ENCODE results near the gene SLU7.

The SLU7 gene

GRCh38 chr5:160418561-160419457, at the start of gene SLU7:
SLU7 (minus strand) TSS chr5:160419081; CDS start chr5:160415294, 3,787 bp downstream.
- DNase-seq (ENCODE audit: extremely low read depth in 1 of 2, low read depth in 1 of 2) = peak; percentile 80 to 91

GRCh38 chr5:160468363-160468975, 49.6 kb upstream of the SLU7 start:
- DNase-seq (ENCODE audit: extremely low read depth in 1 of 2, low read depth in 1 of 2) = no peak

GRCh38 chr5:160467555-160468362, 48.9 kb upstream of the SLU7 start:
- peak; percentile 12 to 58 for DNase-seq (ENCODE audit: extremely low read depth in 1 of 2, low read depth in 1 of 2)

GRCh38 chr5:160466889-160467554, 48.1 kb upstream of the SLU7 start:
- DNase-seq (ENCODE audit: extremely low read depth in 1 of 2, low read depth in 1 of 2) = no peak

GRCh38 chr5:160466116-160466515, 47.2 kb upstream of the SLU7 start:
- DNase-seq (ENCODE audit: extremely low read depth in 1 of 2, low read depth in 1 of 2) = no peak

GRCh38 chr5:160464466-160464797, 45.6 kb upstream of the SLU7 start:
- no peak for DNase-seq (ENCODE audit: extremely low read depth in 1 of 2, low read depth in 1 of 2)

- no peak for DNase-seq (ENCODE audit: extremely low read depth in 1 of 2, low read depth in 1 of 2)
Measured at GRCh38 chr5:160463740-160464465, 45.0 kb upstream of the SLU7 start.

- no peak for DNase-seq (ENCODE audit: extremely low read depth in 1 of 2, low read depth in 1 of 2)
Measured at GRCh38 chr5:160463227-160463626, 44.3 kb upstream of the SLU7 start.

- no peak for DNase-seq (ENCODE audit: extremely low read depth in 1 of 2, low read depth in 1 of 2)
Measured at GRCh38 chr5:160462167-160462566, 43.3 kb upstream of the SLU7 start.

- DNase-seq (ENCODE audit: extremely low read depth in 1 of 2, low read depth in 1 of 2) = no peak
Measured at GRCh38 chr5:160461378-160461777, 42.5 kb upstream of the SLU7 start.

- DNase-seq (ENCODE audit: extremely low read depth in 1 of 2, low read depth in 1 of 2) = no peak
Measured at GRCh38 chr5:160460377-160461049, 41.6 kb upstream of the SLU7 start.

GRCh38 chr5:160458806-160459800, 40.2 kb upstream of the SLU7 start:
- DNase-seq (ENCODE audit: extremely low read depth in 1 of 2, low read depth in 1 of 2) = no peak

GRCh38 chr5:160457252-160457651, 38.4 kb upstream of the SLU7 start:
- DNase-seq (ENCODE audit: extremely low read depth in 1 of 2, low read depth in 1 of 2) = no peak

GRCh38 chr5:160456480-160457177, 37.7 kb upstream of the SLU7 start:
- no peak for DNase-seq (ENCODE audit: extremely low read depth in 1 of 2, low read depth in 1 of 2)

- no peak for DNase-seq (ENCODE audit: extremely low read depth in 1 of 2, low read depth in 1 of 2)
Measured at GRCh38 chr5:160455600-160455999, 36.7 kb upstream of the SLU7 start.

GRCh38 chr5:160453751-160454150, 34.9 kb upstream of the SLU7 start:
- no peak for DNase-seq (ENCODE audit: extremely low read depth in 1 of 2, low read depth in 1 of 2)

GRCh38 chr5:160452795-160453194, 33.9 kb upstream of the SLU7 start:
- no peak for DNase-seq (ENCODE audit: extremely low read depth in 1 of 2, low read depth in 1 of 2)

- DNase-seq (ENCODE audit: extremely low read depth in 1 of 2, low read depth in 1 of 2) = no peak
Measured at GRCh38 chr5:160452036-160452435, 33.2 kb upstream of the SLU7 start.

Data from activated CD8-positive, alpha-beta memory T cell treated with anti-CD3 and anti-CD28 coated beads for 1 hour (primary cell).